ES-I3 (cell line): ENCODE measurements around the gene FXYD1.
"Not testable (repeated sequence)": the region's sequence is repeated elsewhere in the genome, so short reads cannot be mapped to it uniquely, and the experiment has no call there.

Experiments used
- H3K36me3 ChIP-seq: 2 replicates; pipeline ENCODE4 v1.6.1; 2013; ENCODE audit warnings: mild to moderate bottlenecking, low read length, control low read depth, moderate library complexity; ENCODE audit not compliant: insufficient read depth
- H3K4me1 ChIP-seq: 2 replicates; pipeline ENCODE4 v1.6.1; 2013; ENCODE audit warnings: mild to moderate bottlenecking, control low read depth, low read length; ENCODE audit not compliant: insufficient read depth
- H3K9ac ChIP-seq: 2 replicates; pipeline ENCODE4 v1.6.1; 2013; ENCODE audit warnings: low read depth, mild to moderate bottlenecking, low read length, moderate library complexity
- H3K9me3 ChIP-seq: 2 replicates; pipeline ENCODE4 v1.6.1; 2013; ENCODE audit warnings: mild to moderate bottlenecking, low read length, moderate library complexity; ENCODE audit not compliant: control insufficient read depth, insufficient read depth

Gene FXYD1

GRCh38 chr19:35125270-35125717, 13.3 kb upstream of the FXYD1 start:
- H3K4me1 ChIP-seq = peaks cover 17% of the 10 kb centered on the region; the same call in 1 of the 2 replicates
- no peak overlapping the region for H3K9ac ChIP-seq
- H3K9me3 ChIP-seq = no peaks in the 10 kb centered on the region
- H3K36me3 ChIP-seq = no peaks in the 10 kb centered on the region

GRCh38 chr19:35125749-35126623, 12.6 kb upstream of the FXYD1 start:
- Histone ChIP-seq H3K9me3 (no peaks in the 10 kb centered on the region), H3K4me1 (peaks cover 17% of the 10 kb centered on the region; the same call in 1 of the 2 replicates), H3K9ac (no peak overlapping the region), H3K36me3 (no peaks in the 10 kb centered on the region; the same call in 1 of the 2 replicates)

- no peaks in the 10 kb centered on the region; the same call in 1 of the 2 replicates for H3K36me3 ChIP-seq
- H3K9ac ChIP-seq = no peak overlapping the region
- H3K4me1 ChIP-seq = peaks cover 17% of the 10 kb centered on the region; the same call in 1 of the 2 replicates
- H3K9me3 ChIP-seq = no peaks in the 10 kb centered on the region
These were observed 12.0 kb upstream of the FXYD1 start for GRCh38 chr19:35126624-35126959.

- Histone ChIP-seq H3K36me3 (no peaks in the 10 kb centered on the region; the same call in 1 of the 2 replicates), H3K9me3 (no peaks in the 10 kb centered on the region), H3K9ac (no peak overlapping the region), H3K4me1 (peaks cover 12% of the 10 kb centered on the region; the same call in 1 of the 2 replicates)
These were observed 10.8 kb upstream of the FXYD1 start for GRCh38 chr19:35127871-35128270.

GRCh38 chr19:35128398-35129057, 10.1 kb upstream of the FXYD1 start:
- H3K36me3 ChIP-seq = no peaks in the 10 kb centered on the region; the same call in 1 of the 2 replicates
- H3K9me3 ChIP-seq = no peaks in the 10 kb centered on the region
- peaks cover 5% of the 10 kb centered on the region; the same call in 1 of the 2 replicates for H3K4me1 ChIP-seq

GRCh38 chr19:35129724-35130274, 8.8 kb upstream of the FXYD1 start:
- not testable (repeated sequence) for H3K9me3 ChIP-seq, H3K9ac ChIP-seq, H3K36me3 ChIP-seq, H3K4me1 ChIP-seq

More at GRCh38 chr19:35128398-35129057, 10.1 kb upstream of the FXYD1 start:
- no peak overlapping the region for H3K9ac ChIP-seq

GRCh38 chr19:35130761-35131720, 7.6 kb upstream of the FXYD1 start:
- H3K9me3 ChIP-seq = no peaks in the 10 kb centered on the region
- no peaks in the 10 kb centered on the region; the same call in 1 of the 2 replicates for H3K36me3 ChIP-seq
- H3K4me1 ChIP-seq = peaks cover 7% of the 10 kb centered on the region
- no peak overlapping the region for H3K9ac ChIP-seq

- Histone ChIP-seq H3K9ac (no peak overlapping the region), H3K36me3 (no peaks in the 10 kb centered on the region; the same call in 1 of the 2 replicates), H3K4me1 (peaks cover 7% of the 10 kb centered on the region), H3K9me3 (no peaks in the 10 kb centered on the region)
These were observed 6.4 kb upstream of the FXYD1 start for GRCh38 chr19:35132254-35132653.

- no peaks in the 10 kb centered on the region; the same call in 1 of the 2 replicates for H3K36me3 ChIP-seq
- no peak overlapping the region for H3K9ac ChIP-seq
- peaks cover 8% of the 10 kb centered on the region for H3K4me1 ChIP-seq
- no peaks in the 10 kb centered on the region for H3K9me3 ChIP-seq
These were observed 4.8 kb upstream of the FXYD1 start for GRCh38 chr19:35133826-35134225.

- H3K9me3 ChIP-seq = no peaks in the 10 kb centered on the region
- peak within 1 kb of the TSS; percentile 29; the same call in 1 of the 2 replicates for H3K9ac ChIP-seq
- H3K4me1 ChIP-seq = peaks cover 17% of the 10 kb centered on the region
- H3K36me3 ChIP-seq = no peaks in the 10 kb centered on the region; the same call in 1 of the 2 replicates
These were observed 3.9 kb upstream of the FXYD1 start, which contains the start of gene LGI4 for GRCh38 chr19:35134601-35135242. TSS of gene LGI4 (minus strand) at chr19:35135059. CDS start at chr19:35134680, 379 bp downstream.

- Histone ChIP-seq H3K4me1 (peaks cover 18% of the 10 kb centered on the region), H3K36me3 (no peaks in the 10 kb centered on the region; the same call in 1 of the 2 replicates), H3K9me3 (no peaks in the 10 kb centered on the region), H3K9ac (peak overlapping the region; percentile 29; the same call in 1 of the 2 replicates)
These were observed 3.2 kb upstream of the FXYD1 start for GRCh38 chr19:35135389-35135909.

- no peak overlapping the region for H3K9ac ChIP-seq
- peaks cover 23% of the 10 kb centered on the region for H3K4me1 ChIP-seq
- H3K36me3 ChIP-seq = no peaks in the 10 kb centered on the region
- H3K9me3 ChIP-seq = no peaks in the 10 kb centered on the region
These were observed 2.4 kb upstream of the FXYD1 start for GRCh38 chr19:35136231-35136630.
